Esophagus squamous epithelium (tissue), 5 donors: Measurements from ENCODE around the gene UBE2I. TPM values are rescaled to one million over a fixed set of nuclear protein-coding genes. Genes with fewer than 3 reads are reported as not detected.
"Not testable (repeated sequence)": the region's sequence is repeated elsewhere in the genome, so short reads cannot be mapped to it uniquely, and the experiment has no call there.

Experiments
- DNase-seq: peaks from one replicate; lab custom pipeline; 2025; lab: John Stamatoyannopoulos, UW
- H3K27ac ChIP-seq, 4 donors: fragments of 200-600 bp; sonication (generic); one replicate each; pipeline ENCODE4 v1.5.1; 2016 to 2019; ENCODE audit warnings: mild to moderate bottlenecking in 1 of 4
- H3K27me3 ChIP-seq, 4 donors: fragments of 200-600 bp; sonication (generic); 1 replicate in 3 of 4; 2 replicates in 1 of 4; pipeline versions ENCODE4 v1.5.1 to v1.6.0; 2017 to 2021; ENCODE audit warnings: antibody characterized with exemption in 1 of 4
- H3K36me3 ChIP-seq, 3 donors: fragments of 200-600 bp; sonication (generic); one replicate each; pipeline ENCODE4 v1.5.1; 2016 to 2019
- H3K4me1 ChIP-seq, 3 donors: fragments of 200-600 bp; sonication (generic); one replicate each; pipeline ENCODE4 v1.5.1; 2017 to 2019
- H3K4me3 ChIP-seq, 4 donors: fragments of 200-600 bp; sonication (generic); 1 replicate in 3 of 4; 2 replicates in 1 of 4; pipeline ENCODE4 v1.5.1; 2016 to 2019; ENCODE audit warnings: mild to moderate bottlenecking in 2 of 4, moderate library complexity in 1 of 4
- H3K9me3 ChIP-seq, 3 donors: fragments of 200-600 bp; sonication (generic); one replicate each; pipeline ENCODE4 v1.5.1; 2016 to 2019
- CTCF ChIP-seq, 6 experiments: fragments of 450-650 bp in 4 of 6; fragments of 200-600 bp in 2 of 6; sonication (generic) in 2 of 6; IDR thresholded peaks; one replicate each; pipeline ENCODE4 v1.5.1; 2016 to 2019; ENCODE audit warnings: antibody characterized with exemption in 6 of 6, mild to moderate bottlenecking in 4 of 6, moderate library complexity in 4 of 6
- POLR2A ChIP-seq, 4 donors: fragments of 450-650 bp; IDR thresholded peaks; one replicate each; pipeline ENCODE4 v1.6.1; 2017; ENCODE audit warnings: antibody characterized with exemption in 4 of 4, mild to moderate bottlenecking in 4 of 4, moderate library complexity in 3 of 4
- whole genome bisulfite sequencing, 2 donors: methylation state at CpG; one replicate each; pipeline ENCODE4 v1.1.5; 2018; 5-methylcytosine and 5-hydroxymethylcytosine counted together
- intact Hi-C: fragments of 100-400 bp; cut with DNase I; formaldehyde crosslinking; loops from one replicate; pipeline ENCODE4 v1.15.0; 2022
- total RNA-seq, 4 donors: library from RNA; depleted of rRNA; stranded (reverse); fragments of >200 nt; gene quantifications; one replicate each; pipeline ENCODE4 v1.1.0, GENCODE V29; 2016
- donor health status: DM: yes; HTN: yes; CAD: no.

UBE2I gene
- total RNA-seq, 4 donors from 2014 or later: 31.8 to 88.1 (median 76.3) TPM

GRCh38 chr16:1293921-1294656 lies 15.3 kb upstream of the UBE2I start:
- intact Hi-C loops: no loop called here
- no peak overlapping the region for H3K27ac ChIP-seq
- 64 to 67% methylated on average over 10 to 11 of the region's 11 CpGs for WGBS, 2 donors
- no peaks in the 10 kb centered on the region for H3K9me3 ChIP-seq
- TF ChIP-seq CTCF (IDR thresholded peaks at IDR 0.05) (no peak), POLR2A (IDR thresholded peaks at IDR 0.05) (no peak)
- no peaks in the 10 kb centered on the region for H3K36me3 ChIP-seq
- no peak overlapping the region for H3K4me3 ChIP-seq
- peaks cover 0 to 34% (median 4%) of the 10 kb centered on the region in 3 donors for H3K4me1 ChIP-seq
- DNase-seq: no peak
- peaks cover 0 to 88% (median 14%) of the 10 kb centered on the region in 4 donors for H3K27me3 ChIP-seq

- no peak for DNase-seq
- Histone ChIP-seq H3K36me3 (no peaks in the 10 kb centered on the region), H3K4me3 (no peak overlapping the region), H3K27me3 (peaks cover 0 to 88% (median 4%) of the 10 kb centered on the region in 4 donors), H3K27ac (no peak overlapping the region), H3K4me1 (peaks cover 0 to 41% (median 9%) of the 10 kb centered on the region in 3 donors), H3K9me3 (no peaks in the 10 kb centered on the region)
- WGBS, 2 donors: 31 to 34% methylated on average over 3 to 5 of the region's 5 CpGs
- TF ChIP-seq POLR2A (IDR thresholded peaks at IDR 0.05): no peak
- no peak for TF ChIP-seq CTCF (IDR thresholded peaks at IDR 0.05)
- intact Hi-C loops: no loop called here
Measured at GRCh38 chr16:1295465-1295864, 14.0 kb upstream of the UBE2I start.

GRCh38 chr16:1296688-1297017 lies 12.8 kb upstream of the UBE2I start:
- H3K9me3 ChIP-seq, DNase-seq, H3K36me3 ChIP-seq, H3K4me3 ChIP-seq, intact Hi-C loops: not testable (repeated sequence)
- Histone ChIP-seq H3K4me1 (peaks cover 9 to 53% (median 19%) of the 10 kb centered on the region in 3 donors), H3K27me3 (peaks cover 0 to 88% (median under 1%) of the 10 kb centered on the region in 4 donors), H3K27ac (peak overlapping the region in 2 of 4 donors; percentile 10 to 51)
- WGBS, 2 donors: 40 to 100% methylated on average over 1 to 2 of the region's 8 CpGs

GRCh38 chr16:1297018-1297696 lies 12.3 kb upstream of the UBE2I start:
- no peaks in the 10 kb centered on the region for H3K36me3 ChIP-seq
- H3K4me3 ChIP-seq: no peak overlapping the region
- H3K4me1 ChIP-seq: peaks cover 9 to 55% (median 19%) of the 10 kb centered on the region in 3 donors
- intact Hi-C loops: no loop called here
- peak overlapping the region in 2 of 4 donors; percentile 51 to 70 for H3K27ac ChIP-seq
- WGBS, 2 donors: 39 to 42% methylated on average over 4 to 6 of the region's 6 CpGs
- TF ChIP-seq CTCF (IDR thresholded peaks at IDR 0.05) (no peak), POLR2A (IDR thresholded peaks at IDR 0.05) (no peak)
- DNase-seq: no peak
- H3K9me3 ChIP-seq: no peaks in the 10 kb centered on the region
- peaks cover 0 to 85% (median 0%) of the 10 kb centered on the region in 4 donors for H3K27me3 ChIP-seq

GRCh38 chr16:1298406-1298805 lies 11.0 kb upstream of the UBE2I start:
- intact Hi-C loops: no loop called here
- peaks cover 0 to 76% (median 0%) of the 10 kb centered on the region in 4 donors for H3K27me3 ChIP-seq
- peaks cover 15 to 64% (median 28%) of the 10 kb centered on the region in 3 donors for H3K4me1 ChIP-seq
- H3K27ac ChIP-seq: no peak overlapping the region
- TF ChIP-seq POLR2A (IDR thresholded peaks at IDR 0.05) (no peak), CTCF (IDR thresholded peaks at IDR 0.05) (no peak)
- no peaks in the 10 kb centered on the region for H3K36me3 ChIP-seq
- WGBS, 2 donors: 90 to 92% methylated on average over 12 of the region's 14 CpGs
- no peaks in the 10 kb centered on the region for H3K9me3 ChIP-seq
- H3K4me3 ChIP-seq: no peak overlapping the region
- DNase-seq: no peak
